Smooth muscle cell (in vitro differentiated cells): ENCODE data around the gene OR10J5. TPM values are rescaled to one million over a fixed set of nuclear protein-coding genes. Genes with fewer than 3 reads are reported as not detected.

Experiments used
- DNase-seq: peaks from one replicate; lab custom pipeline; 2025; ENCODE audit not compliant: unreplicated experiment; lab: John Stamatoyannopoulos, UW
- H2AFZ ChIP-seq: fragments of 200-600 bp; sonication (generic); 2 replicates; pipeline ENCODE4 v1.6.0; 2016; ENCODE audit warnings: antibody characterized with exemption, low read depth, mild to moderate bottlenecking
- H3F3A ChIP-seq: fragments of 200-600 bp; sonication (generic); 2 replicates; pipeline ENCODE4 v1.6.0; 2017; ENCODE audit warnings: antibody characterized with exemption, low read depth
- H3K27ac ChIP-seq: fragments of 200-600 bp; sonication (generic); 2 replicates; pipeline ENCODE4 v1.5.1; 2016; ENCODE audit warnings: low read depth, mild to moderate bottlenecking
- H3K27me3 ChIP-seq: fragments of 200-600 bp; sonication (generic); 2 replicates; pipeline ENCODE4 v1.6.1; 2016; ENCODE audit warnings: low read depth, mild to moderate bottlenecking
- H3K36me3 ChIP-seq: fragments of 200-600 bp; sonication (generic); 2 replicates; pipeline ENCODE4 v1.5.1; 2016; ENCODE audit warnings: low read depth
- H3K4me1 ChIP-seq: fragments of 200-600 bp; sonication (generic); 2 replicates; pipeline ENCODE4 v1.5.1; 2016; ENCODE audit warnings: low read depth
- H3K4me2 ChIP-seq: fragments of 200-600 bp; sonication (generic); 2 replicates; pipeline ENCODE4 v1.6.0; 2016; ENCODE audit warnings: mild to moderate bottlenecking
- H3K4me3 ChIP-seq: fragments of 200-600 bp; sonication (generic); 2 replicates; pipeline ENCODE4 v1.5.1; 2016; ENCODE audit warnings: mild to moderate bottlenecking
- H3K79me2 ChIP-seq: fragments of 200-600 bp; sonication (generic); 2 replicates; pipeline ENCODE4 v1.6.0; 2016; ENCODE audit warnings: low read depth, mild to moderate bottlenecking
- H3K9ac ChIP-seq: fragments of 200-600 bp; sonication (generic); 2 replicates; pipeline ENCODE4 v1.6.0; 2016; ENCODE audit warnings: low read depth
- H3K9me3 ChIP-seq: fragments of 200-600 bp; sonication (generic); replicated peaks from 2 replicates; pipeline ENCODE4 v1.5.1; 2016; ENCODE audit warnings: low read depth
- H4K20me1 ChIP-seq: fragments of 200-600 bp; sonication (generic); 2 replicates; pipeline ENCODE4 v1.6.0; 2016; ENCODE audit warnings: low read depth
- WGBS: methylation state at CpG from one replicate; pipeline ENCODE4 v1.1.7; 2016; ENCODE audit warnings: low lambda C conversion rate; 5-methylcytosine and 5-hydroxymethylcytosine counted together
- polyA plus RNA-seq: library from polyadenylated mRNA; unstranded; fragments of >200 nt; fragmentation: Nextera tagmentation; extraction: Ambion mirVana; gene quantifications from 2 replicates; pipeline ENCODE4 v1.2.1, GENCODE V29; 2016
- total RNA-seq: library from RNA; depleted of rRNA; stranded (reverse); fragments of >200 nt; gene quantifications from 2 replicates; pipeline ENCODE4 v1.2.3, GENCODE V29; 2014
- TF ChIP-seq, protein P1 (sequence below): fragments of 200-600 bp; sonication (generic); IDR thresholded peaks from 2 replicates; pipeline ENCODE4 v1.5.1; 2017; ENCODE audit warnings: borderline replicate concordance, mild to moderate bottlenecking, antibody characterized with exemption; ENCODE audit not compliant: insufficient read depth, poor library complexity, severe bottlenecking

OR10J5 gene
- total and polyA plus RNA-seq, 2 experiments from 2014 or later, result not detected

- no peaks in the 10 kb centered on the region for H3K27me3 ChIP-seq
- H3K27ac ChIP-seq, result no peak overlapping the region
- DNase-seq, result no peak
- no peaks in the 10 kb centered on the region for H4K20me1 ChIP-seq
- H2AFZ ChIP-seq, result no peak overlapping the region
- 82% methylated on average over 3 of the region's 3 CpGs for WGBS
- peaks cover 7% of the 10 kb centered on the region for H3K9me3 ChIP-seq
- no peaks in the 10 kb centered on the region for H3F3A ChIP-seq
- no peak overlapping the region for H3K4me2 ChIP-seq
- H3K4me3 ChIP-seq, result no peak overlapping the region
- TF ChIP-seq, protein P1, sequence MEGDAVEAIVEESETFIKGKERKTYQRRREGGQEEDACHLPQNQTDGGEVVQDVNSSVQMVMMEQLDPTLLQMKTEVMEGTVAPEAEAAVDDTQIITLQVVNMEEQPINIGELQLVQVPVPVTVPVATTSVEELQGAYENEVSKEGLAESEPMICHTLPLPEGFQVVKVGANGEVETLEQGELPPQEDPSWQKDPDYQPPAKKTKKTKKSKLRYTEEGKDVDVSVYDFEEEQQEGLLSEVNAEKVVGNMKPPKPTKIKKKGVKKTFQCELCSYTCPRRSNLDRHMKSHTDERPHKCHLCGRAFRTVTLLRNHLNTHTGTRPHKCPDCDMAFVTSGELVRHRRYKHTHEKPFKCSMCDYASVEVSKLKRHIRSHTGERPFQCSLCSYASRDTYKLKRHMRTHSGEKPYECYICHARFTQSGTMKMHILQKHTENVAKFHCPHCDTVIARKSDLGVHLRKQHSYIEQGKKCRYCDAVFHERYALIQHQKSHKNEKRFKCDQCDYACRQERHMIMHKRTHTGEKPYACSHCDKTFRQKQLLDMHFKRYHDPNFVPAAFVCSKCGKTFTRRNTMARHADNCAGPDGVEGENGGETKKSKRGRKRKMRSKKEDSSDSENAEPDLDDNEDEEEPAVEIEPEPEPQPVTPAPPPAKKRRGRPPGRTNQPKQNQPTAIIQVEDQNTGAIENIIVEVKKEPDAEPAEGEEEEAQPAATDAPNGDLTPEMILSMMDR, result no peak
- no peaks in the 10 kb centered on the region for H3K36me3 ChIP-seq
- no peak overlapping the region for H3K9ac ChIP-seq
- no peaks in the 10 kb centered on the region for H3K79me2 ChIP-seq
- H3K4me1 ChIP-seq, result no peaks in the 10 kb centered on the region
These were observed 41.6 kb upstream of the OR10J5 start for GRCh38 chr1:159577446-159577845.

DNA sequence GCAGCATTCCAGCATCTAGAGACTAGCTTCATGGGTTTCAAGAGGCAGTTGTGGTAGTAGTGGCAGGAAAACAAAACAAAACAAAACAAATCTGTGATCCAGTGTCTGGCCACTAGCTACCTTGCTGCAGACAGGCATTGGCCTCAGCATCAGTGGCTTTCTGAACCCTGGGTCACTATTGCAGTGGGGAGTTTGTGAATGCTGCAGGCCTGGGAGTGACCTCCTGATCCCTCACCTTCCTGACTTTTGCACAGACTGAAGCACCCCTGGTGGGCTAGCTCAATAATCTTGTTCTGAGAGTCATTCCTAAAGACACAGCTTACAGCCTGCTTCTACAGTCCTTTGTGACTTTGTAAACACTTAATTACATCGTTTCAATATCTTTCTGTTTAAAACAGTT is 26.9 kb upstream of the OR10J5 start:
- H3K79me2 ChIP-seq, result no peaks in the 10 kb centered on the region
- H3K4me1 ChIP-seq, result no peaks in the 10 kb centered on the region
- no peak overlapping the region for H3K4me3 ChIP-seq
- 27% methylated on average over 1 of the region's 1 CpG for WGBS
- no peak for DNase-seq
- no peak overlapping the region for H3K27ac ChIP-seq
- H2AFZ ChIP-seq, result no peak overlapping the region
- H3F3A ChIP-seq, result no peaks in the 10 kb centered on the region
- no peaks in the 10 kb centered on the region for H4K20me1 ChIP-seq
- no peaks in the 10 kb centered on the region for H3K27me3 ChIP-seq
- H3K9ac ChIP-seq, result no peak overlapping the region
- H3K4me2 ChIP-seq, result no peak overlapping the region
- TF ChIP-seq, protein P1, result no peak
- H3K9me3 ChIP-seq, result no peaks in the 10 kb centered on the region
- H3K36me3 ChIP-seq, result no peaks in the 10 kb centered on the region

DNA sequence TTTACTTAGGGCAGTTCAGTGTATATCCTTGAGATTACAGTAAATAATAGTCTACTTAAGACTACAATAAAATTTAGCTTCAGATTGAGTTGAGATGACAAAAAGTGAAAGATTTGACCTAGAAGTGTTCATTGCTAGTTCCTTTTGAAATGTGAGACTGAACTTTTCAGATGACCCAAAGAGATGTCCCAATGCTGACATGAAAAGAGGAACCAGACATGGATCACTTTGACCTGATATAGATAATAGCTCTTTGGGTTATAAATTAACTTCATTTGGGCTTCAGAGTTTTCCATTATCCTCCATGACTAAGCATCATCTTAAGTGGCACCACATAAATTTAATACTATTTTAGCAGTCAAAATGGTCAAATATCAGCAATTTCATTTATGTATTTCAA is 25.7 kb upstream of the OR10J5 start:
- Histone ChIP-seq H3K9me3 (no peaks in the 10 kb centered on the region), H3K4me3 (no peak overlapping the region), H3K9ac (no peak overlapping the region), H4K20me1 (no peaks in the 10 kb centered on the region), H2AFZ (no peak overlapping the region), H3K36me3 (no peaks in the 10 kb centered on the region), H3K27ac (no peak overlapping the region), H3F3A (no peaks in the 10 kb centered on the region), H3K79me2 (no peaks in the 10 kb centered on the region), H3K4me1 (no peaks in the 10 kb centered on the region), H3K27me3 (no peaks in the 10 kb centered on the region), H3K4me2 (no peak overlapping the region)
- no peak for DNase-seq
- TF ChIP-seq, protein P1, result no peak

DNA sequence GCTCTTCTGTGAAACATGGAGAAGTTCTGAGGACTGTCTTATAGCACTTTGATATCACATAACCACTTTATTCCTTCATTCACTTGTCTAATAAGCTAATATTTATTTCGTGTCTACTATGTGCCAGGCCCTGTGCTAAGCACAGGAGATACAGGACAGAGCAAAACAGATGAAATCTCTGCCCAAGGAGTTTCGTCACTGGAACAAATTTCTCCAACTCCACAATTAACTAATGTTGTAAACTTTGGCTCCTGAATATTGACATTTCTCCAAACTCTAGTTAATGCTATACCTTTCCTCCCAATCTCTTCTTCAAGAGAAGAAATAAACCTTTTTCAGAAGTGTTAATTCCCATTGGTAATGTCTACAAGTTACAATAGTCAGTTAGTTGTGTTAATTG is 24.8 kb upstream of the OR10J5 start:
- DNase-seq, result no peak
- H3K9ac ChIP-seq, result no peak overlapping the region
- TF ChIP-seq, protein P1, result no peak
- H3K27ac ChIP-seq, result no peak overlapping the region
- H3K4me2 ChIP-seq, result no peak overlapping the region
- no peaks in the 10 kb centered on the region for H3F3A ChIP-seq
- no peaks in the 10 kb centered on the region for H3K79me2 ChIP-seq
- no peaks in the 10 kb centered on the region for H4K20me1 ChIP-seq
- H2AFZ ChIP-seq, result no peak overlapping the region
- H3K4me3 ChIP-seq, result no peak overlapping the region
- no peaks in the 10 kb centered on the region for H3K36me3 ChIP-seq
- WGBS, result 35% methylated on average over 2 of the region's 2 CpGs
- no peaks in the 10 kb centered on the region for H3K9me3 ChIP-seq
- H3K27me3 ChIP-seq, result no peaks in the 10 kb centered on the region
- no peaks in the 10 kb centered on the region for H3K4me1 ChIP-seq
